ENCODE measurements around the gene TMC4.
"Not testable (repeated sequence)": the region's sequence is repeated elsewhere in the genome, so short reads cannot be mapped to it uniquely, and the experiment has no call there.

Gene TMC4

GRCh38 chr19:54203151-54203611, 30.2 kb upstream of the TMC4 start:
- DNase-seq: no peak

GRCh38 chr19:54201980-54202379, 29.0 kb upstream of the TMC4 start:
- DNase-seq: no peak

DNA sequence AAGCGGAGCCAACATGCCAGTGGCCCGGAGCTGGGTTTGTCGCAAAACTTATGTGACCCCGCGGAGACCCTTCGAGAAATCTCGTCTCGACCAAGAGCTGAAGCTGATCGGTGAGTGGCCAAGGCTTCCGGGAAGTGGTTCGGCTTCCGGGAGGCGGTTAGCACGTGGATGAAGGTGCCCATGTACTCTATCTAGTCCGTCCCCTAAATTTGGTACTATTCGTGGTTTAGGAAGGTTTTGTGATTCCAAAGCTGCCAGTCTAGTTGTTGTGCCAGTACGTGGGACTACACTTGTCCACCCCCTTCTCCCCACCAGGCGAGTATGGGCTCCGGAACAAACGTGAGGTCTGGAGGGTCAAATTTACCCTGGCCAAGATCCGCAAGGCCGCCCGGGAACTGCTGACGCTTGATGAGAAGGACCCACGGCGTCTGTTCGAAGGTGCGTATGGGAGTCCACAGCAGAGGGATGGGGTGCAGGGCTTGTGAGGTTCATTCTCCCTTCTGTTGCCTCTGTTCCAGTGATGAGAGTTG, 28.3 kb upstream of the TMC4 start:
- DNase-seq: no peak

- no peak for DNase-seq
Measured at GRCh38 chr19:54199401-54199800, 26.4 kb upstream of the TMC4 start.

DNA sequence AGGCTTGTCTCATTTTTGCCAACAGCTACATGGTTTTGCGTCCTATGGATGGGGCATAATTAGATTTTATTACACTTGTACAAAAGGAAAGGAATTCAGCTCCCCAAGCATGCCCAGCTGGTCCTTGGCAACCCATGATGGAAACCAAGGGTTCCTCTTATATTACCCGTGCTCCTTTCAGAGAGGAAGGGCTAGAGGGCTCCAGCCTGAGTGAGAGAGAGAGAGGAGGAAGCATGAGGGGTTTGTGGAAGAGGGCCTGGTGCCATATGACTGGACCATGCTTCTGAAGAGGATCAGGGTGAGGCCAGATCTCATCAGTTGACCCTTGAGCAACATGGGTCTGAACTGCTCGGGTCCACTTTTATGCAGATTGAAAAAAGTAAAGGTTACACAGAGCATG, 24.2 kb upstream of the TMC4 start:
- no peak for DNase-seq

DNA sequence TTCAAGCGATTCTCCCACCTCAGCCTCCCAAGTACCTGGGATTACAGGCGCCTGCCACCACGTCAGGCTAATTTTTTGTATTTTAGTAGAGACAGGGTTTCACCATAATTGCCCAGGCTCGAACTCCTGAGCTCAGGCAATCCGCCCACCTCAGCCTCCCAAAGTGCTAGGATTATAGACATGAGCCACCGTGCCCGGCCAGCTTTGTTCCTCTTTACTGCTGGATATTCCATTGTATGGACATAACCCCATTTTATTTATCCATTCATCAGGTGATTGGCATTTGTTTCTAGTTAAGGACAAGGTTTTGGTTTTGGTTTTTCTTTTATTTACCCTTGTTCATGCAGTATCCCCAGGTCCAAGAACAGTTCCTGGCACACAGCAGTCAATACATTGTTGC, 23.6 kb upstream of the TMC4 start:
- no peak for DNase-seq

DNA sequence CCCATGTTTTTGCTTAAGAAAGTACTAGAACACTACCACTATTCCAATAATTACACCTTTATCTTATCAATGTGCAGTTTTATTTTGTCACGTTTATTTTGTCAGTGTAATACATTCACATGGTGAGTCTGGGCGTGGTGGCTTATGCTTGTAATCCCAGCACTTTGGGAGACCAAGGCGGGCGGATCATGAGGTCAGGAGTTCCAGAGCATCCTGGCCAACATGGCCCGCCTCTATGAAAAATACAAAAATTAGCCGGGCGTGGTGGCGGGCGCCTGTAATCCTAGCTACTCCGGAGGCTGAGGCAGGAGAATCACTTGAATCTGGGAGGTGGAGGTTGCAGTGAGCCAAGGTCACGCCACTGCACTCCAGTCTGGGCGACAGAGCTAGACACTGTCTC, 21.5 kb upstream of the TMC4 start:
- not testable (repeated sequence) for DNase-seq

DNA sequence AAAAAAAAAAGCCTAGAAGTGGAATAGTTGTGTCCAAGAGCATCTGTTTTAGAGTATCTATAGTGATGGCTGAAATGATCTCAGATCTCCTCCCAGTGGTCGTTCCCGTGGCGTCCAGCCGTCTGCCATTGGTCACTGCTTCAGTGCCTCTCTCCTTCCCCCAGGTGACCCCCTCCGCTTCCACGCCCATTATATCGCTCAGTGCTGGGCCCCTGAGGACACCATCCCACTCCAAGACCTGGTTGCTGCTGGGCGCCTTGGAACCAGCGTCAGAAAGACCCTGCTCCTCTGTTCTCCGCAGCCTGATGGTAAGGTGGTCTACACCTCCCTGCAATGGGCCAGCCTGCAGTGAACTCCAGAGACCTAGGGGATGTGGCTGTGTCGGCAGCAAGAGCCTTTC, 20.1 kb upstream of the TMC4 start:
- DNase-seq: no peak

DNA sequence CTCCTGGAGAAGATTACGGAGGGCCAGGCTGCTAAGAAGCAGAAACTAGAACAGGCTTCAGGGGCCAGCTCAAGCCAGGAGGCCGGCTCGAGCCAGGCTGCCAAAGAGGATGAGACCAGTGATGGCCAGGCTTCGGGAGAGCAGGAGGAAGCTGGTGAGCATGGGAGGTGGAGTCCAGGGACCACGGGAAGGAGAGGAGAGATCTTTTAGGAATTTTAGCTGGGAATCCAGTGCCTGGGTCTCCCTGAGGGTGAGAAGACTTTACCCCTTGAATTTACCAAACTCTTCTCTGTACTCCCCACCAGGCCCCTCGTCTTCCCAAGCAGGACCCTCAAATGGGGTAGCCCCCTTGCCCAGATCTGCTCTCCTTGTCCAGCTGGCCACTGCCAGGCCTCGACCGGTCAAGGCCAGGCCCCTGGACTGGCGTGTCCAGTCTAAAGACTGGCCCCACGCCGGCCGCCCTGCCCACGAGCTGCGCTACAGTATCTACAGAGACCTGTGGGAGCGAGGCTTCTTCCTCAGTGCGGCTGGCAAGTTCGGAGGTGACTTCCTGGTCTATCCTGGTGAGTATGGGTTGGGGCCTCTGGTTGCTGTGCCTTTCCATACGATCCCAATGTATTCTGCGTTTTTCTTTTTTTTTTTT, 19.0 kb upstream of the TMC4 start:
- no peak for DNase-seq

DNA sequence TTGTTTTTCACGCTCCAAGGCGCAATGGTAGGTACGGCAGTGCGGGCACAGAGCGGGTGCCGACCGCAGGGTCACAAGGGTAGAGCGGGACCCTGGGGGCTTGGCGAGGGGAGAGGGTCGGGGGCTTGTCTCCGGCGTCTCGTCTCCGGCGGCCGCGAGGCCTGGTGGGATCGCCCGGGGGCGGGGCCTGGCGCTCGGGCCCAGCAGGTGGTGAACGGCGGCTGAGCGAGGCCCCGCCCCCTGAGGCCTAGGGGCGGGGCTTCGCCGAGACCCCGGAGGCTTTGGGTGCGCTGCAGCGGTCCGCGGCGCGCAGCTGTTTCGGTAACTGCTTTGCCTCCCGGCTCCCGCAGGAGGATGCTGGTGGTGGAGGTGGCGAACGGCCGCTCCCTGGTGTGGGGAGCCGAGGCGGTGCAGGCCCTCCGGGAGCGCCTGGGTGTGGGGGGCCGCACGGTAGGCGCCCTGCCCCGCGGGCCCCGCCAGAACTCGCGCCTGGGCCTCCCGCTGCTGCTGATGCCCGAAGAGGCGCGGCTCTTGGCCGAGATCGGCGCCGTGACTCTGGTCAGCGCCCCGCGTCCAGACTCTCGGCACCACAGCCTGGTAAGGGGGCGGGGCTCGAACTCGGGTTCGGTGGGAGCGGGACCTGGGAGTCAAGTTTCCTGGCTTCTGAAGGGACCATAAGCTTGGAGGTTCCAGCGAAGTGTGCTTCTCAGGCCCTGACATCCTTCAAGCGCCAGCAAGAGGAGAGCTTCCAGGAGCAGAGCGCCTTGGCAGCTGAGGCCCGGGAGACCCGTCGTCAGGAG, 18.3 kb upstream of the TMC4 start, which contains the start of gene TSEN34:
Gene TSEN34 (plus strand): TSS at position 298 of the 800 bp plus-strand sequence. CDS start 57 bp downstream, at position 355.
- DNase-seq: peak; percentile 78 to 87

- DNase-seq: peak; percentile 98 to 99
Measured at GRCh38 chr19:54190503-54191010, 17.6 kb upstream of the TMC4 start.

GRCh38 chr19:54189735-54190502, 17.0 kb upstream of the TMC4 start:
- DNase-seq: peak; percentile 100

GRCh38 chr19:54189145-54189734, 16.3 kb upstream of the TMC4 start, which contains the start of gene MBOAT7:
MBOAT7 (minus strand) TSS chr19:54189580; CDS start chr19:54188508, 1,072 bp downstream.
- no peak for DNase-seq

- DNase-seq: no peak
Measured at GRCh38 chr19:54188215-54188871, 15.4 kb upstream of the TMC4 start.

DNA sequence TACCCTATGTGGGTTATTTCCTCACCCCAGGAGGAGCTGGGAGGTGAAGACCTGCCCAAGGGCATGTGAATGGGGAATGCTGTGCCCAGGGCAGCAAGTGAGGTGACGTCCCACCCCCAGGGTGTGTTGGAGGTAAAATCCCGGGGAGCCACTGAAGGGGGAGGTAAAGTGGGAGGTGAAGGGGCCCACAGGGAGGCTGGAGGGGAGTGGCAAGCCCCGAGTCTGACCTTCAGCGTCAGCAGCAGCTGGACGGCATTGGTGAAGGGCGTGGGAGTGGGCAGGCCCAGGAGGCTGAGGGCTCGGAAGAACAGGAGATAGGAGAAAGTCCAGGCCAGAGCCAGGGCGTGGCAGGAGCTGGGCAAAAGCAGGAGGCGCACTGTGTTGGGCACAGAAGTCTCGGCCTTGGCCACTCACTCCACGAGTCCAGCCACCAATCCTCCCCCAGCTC, 14.0 kb upstream of the TMC4 start:
- DNase-seq: no peak

GRCh38 chr19:54186351-54186750, 13.4 kb upstream of the TMC4 start:
- no peak for DNase-seq

GRCh38 chr19:54183431-54183830, 10.5 kb upstream of the TMC4 start:
- DNase-seq: no peak

DNA sequence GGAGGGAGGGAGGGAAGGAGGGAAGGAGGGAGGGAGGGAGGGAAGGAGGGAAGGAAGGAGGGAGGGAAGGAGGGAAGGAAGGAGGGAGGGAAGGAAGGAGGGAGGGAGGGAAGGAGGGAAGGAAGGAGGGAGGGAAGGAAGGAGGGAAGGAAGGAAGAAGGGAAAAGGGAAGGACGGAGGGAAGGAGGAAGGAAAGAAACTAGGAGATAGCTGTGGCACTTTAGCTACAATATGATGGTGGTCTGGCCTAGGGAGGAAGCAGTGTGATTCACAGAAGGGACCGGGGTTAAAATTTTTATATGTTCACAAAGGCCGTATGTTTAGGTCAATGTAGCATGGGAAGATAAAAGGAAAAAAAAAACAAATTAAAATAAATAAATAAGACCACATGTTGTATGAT, 8.9 kb upstream of the TMC4 start:
- not testable (repeated sequence) for DNase-seq

DNA sequence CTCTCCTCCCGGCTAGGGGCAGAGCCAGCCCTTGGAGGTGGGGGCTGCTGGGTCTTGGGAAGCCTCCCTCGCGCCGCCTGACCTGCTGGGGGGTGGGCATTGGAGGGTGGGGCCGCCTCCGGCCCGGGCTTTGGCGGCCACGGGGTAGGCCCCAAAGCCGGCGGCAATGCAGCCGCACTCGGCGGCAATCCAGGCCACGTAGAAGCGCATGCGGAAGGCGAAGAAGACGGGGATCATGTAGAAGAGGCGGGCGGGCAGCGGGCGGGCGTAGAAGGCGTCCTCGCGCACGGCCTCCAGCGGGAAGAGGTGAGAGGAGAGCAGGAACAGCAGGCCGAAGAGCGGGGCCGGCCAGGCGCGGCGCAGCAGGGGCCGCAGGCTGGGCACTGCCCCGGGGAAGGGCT, 7.7 kb upstream of the TMC4 start:
- DNase-seq: no peak

DNA sequence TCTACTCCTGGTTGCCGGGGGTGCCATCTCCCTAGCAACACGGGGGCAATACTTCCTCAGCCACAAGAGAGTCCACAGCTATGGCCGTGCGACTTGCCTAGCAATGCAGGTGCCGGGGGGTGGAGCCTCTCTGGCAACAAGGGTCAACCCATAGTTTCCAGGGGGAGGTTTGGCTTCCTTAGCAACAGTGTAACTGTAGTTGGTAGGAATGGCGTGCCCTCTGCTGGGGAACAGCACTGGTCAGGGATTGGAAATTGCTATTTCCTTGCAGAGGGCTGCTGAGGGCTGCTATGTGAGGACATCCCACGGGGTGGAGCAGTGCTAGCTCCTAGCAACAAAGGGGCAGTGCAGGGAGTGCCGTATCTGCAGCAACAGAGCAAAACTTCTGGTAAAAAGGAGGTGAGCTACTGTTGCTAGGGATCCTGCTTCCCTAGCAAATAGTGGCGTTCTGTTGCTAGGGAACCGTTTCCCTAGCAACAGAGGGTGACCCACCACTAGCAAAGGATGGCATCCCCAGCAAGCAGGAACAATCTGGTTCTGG, 7.0 kb upstream of the TMC4 start:
- peak; percentile 23 to 59 for DNase-seq

- no peak for DNase-seq
Measured at GRCh38 chr19:54179262-54179852, 6.4 kb upstream of the TMC4 start.
